Tibial artery (tissue), 4 donors: ENCODE results near the gene ATP1A4.
A peak's percentile ranks its signal among the peaks of the same experiment; 100 is the strongest.
"Not testable (repeated sequence)": the region's sequence is repeated elsewhere in the genome, so short reads cannot be mapped to it uniquely, and the experiment has no call there.

Experiments used
- DNase-seq, 2 donors: peaks; one replicate each; pipeline ENCODE4 v3.0.0-alpha.2; 2019
- H3K27ac ChIP-seq, 2 donors: fragments of 200-600 bp; sonication (generic) in 1 of 2; 1 replicate in 1 of 2; 2 replicates in 1 of 2; pipeline ENCODE4 v1.5.1; 2018 to 2019; ENCODE audit warnings: mild to moderate bottlenecking in 1 of 2
- H3K27me3 ChIP-seq, 2 donors: fragments of 200-600 bp; sonication (generic) in 1 of 2; one replicate each; pipeline versions ENCODE4 v1.5.1 to v1.6.0; 2016 to 2019
- H3K36me3 ChIP-seq, 3 donors: fragments of 200-600 bp; sonication (generic) in 2 of 3; one replicate each; pipeline ENCODE4 v1.5.1; 2016 to 2019; ENCODE audit warnings: mild to moderate bottlenecking in 2 of 3
- H3K4me1 ChIP-seq, 4 donors: fragments of 200-600 bp; sonication (generic) in 2 of 4; 1 replicate in 3 of 4; 2 replicates in 1 of 4; pipeline ENCODE4 v1.5.1; 2016 to 2019
- H3K4me3 ChIP-seq, 2 donors: fragments of 200-600 bp; sonication (generic) in 1 of 2; 1 replicate in 1 of 2; 2 replicates in 1 of 2; pipeline ENCODE4 v1.5.1; 2018 to 2019; ENCODE audit warnings: mild to moderate bottlenecking in 2 of 2
- H3K9me3 ChIP-seq, 3 donors: fragments of 200-600 bp; sonication (generic) in 1 of 3; one replicate each; pipeline ENCODE4 v1.5.1; 2016 to 2019
- intact Hi-C: fragments of 100-400 bp; cut with DNase I; formaldehyde crosslinking; loops from one replicate; pipeline ENCODE4 v1.15.0; 2023; ENCODE audit warnings: low total_unique reads
- TF ChIP-seq, protein P1 (sequence below), 2 experiments: fragments of 200-600 bp in 1 of 2; fragments of 450-650 bp in 1 of 2; IDR thresholded peaks; one replicate each; pipeline ENCODE4 v1.5.1; 2017 to 2019; ENCODE audit warnings: antibody characterized with exemption in 2 of 2, mild to moderate bottlenecking in 1 of 2, moderate library complexity in 1 of 2

The ATP1A4 gene

GRCh38 chr1:160124705-160125478, 26.5 kb upstream of the ATP1A4 start:
- TF ChIP-seq, protein P1, sequence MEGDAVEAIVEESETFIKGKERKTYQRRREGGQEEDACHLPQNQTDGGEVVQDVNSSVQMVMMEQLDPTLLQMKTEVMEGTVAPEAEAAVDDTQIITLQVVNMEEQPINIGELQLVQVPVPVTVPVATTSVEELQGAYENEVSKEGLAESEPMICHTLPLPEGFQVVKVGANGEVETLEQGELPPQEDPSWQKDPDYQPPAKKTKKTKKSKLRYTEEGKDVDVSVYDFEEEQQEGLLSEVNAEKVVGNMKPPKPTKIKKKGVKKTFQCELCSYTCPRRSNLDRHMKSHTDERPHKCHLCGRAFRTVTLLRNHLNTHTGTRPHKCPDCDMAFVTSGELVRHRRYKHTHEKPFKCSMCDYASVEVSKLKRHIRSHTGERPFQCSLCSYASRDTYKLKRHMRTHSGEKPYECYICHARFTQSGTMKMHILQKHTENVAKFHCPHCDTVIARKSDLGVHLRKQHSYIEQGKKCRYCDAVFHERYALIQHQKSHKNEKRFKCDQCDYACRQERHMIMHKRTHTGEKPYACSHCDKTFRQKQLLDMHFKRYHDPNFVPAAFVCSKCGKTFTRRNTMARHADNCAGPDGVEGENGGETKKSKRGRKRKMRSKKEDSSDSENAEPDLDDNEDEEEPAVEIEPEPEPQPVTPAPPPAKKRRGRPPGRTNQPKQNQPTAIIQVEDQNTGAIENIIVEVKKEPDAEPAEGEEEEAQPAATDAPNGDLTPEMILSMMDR (IDR thresholded peaks at IDR 0.05), result no peak
- H3K27ac ChIP-seq, result peak overlapping the region; percentile 33 to 56
- no peaks in the 10 kb centered on the region for H3K9me3 ChIP-seq
- peaks cover 0 to 76% (median 25%) of the 10 kb centered on the region in 4 donors for H3K4me1 ChIP-seq
- peaks cover 69 to 80% (median 78%) of the 10 kb centered on the region in 3 donors for H3K36me3 ChIP-seq
- H3K27me3 ChIP-seq, result no peaks in the 10 kb centered on the region
- intact Hi-C loops, result no loop called here
- H3K4me3 ChIP-seq, result no peak overlapping the region
- DNase-seq, result no peak

GRCh38 chr1:160125746-160126145, 25.7 kb upstream of the ATP1A4 start:
- Histone ChIP-seq H3K4me1 (peaks cover 0 to 77% (median 32%) of the 10 kb centered on the region in 4 donors), H3K27me3 (no peaks in the 10 kb centered on the region), H3K4me3 (no peak overlapping the region), H3K27ac (peak overlapping the region; percentile 33 to 56), H3K36me3 (peaks cover 78 to 86% (median 86%) of the 10 kb centered on the region in 3 donors), H3K9me3 (no peaks in the 10 kb centered on the region)
- TF ChIP-seq, protein P1 (IDR thresholded peaks at IDR 0.05), result no peak
- no peak for DNase-seq
- intact Hi-C loops, result no loop called here

DNA sequence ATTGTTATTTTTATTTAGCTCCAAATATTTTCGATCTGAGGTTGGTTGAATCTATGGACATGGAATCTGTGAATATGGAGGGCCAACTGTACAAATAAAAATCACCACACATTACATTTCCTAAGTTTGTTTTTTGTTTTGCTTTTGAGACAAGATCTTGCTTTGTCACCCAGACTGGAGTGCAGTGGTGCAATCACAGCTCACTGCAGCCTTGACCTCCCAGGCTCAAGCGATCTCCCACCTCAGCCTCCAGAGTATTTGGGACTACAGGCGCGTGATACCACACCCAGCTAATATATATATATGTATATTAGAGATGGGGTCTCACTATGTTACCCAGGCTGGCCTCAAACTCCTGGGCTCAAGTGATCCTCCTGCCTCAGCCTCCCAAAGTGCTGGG, 25.1 kb upstream of the ATP1A4 start:
- H3K4me1 ChIP-seq, result peaks cover 0 to 77% (median 36%) of the 10 kb centered on the region in 4 donors
- peak overlapping the region; percentile 33 to 56 for H3K27ac ChIP-seq
- H3K4me3 ChIP-seq, DNase-seq, intact Hi-C loops, H3K9me3 ChIP-seq, H3K27me3 ChIP-seq: not testable (repeated sequence)
- peaks cover 77 to 86% (median 82%) of the 10 kb centered on the region in 3 donors for H3K36me3 ChIP-seq

DNA sequence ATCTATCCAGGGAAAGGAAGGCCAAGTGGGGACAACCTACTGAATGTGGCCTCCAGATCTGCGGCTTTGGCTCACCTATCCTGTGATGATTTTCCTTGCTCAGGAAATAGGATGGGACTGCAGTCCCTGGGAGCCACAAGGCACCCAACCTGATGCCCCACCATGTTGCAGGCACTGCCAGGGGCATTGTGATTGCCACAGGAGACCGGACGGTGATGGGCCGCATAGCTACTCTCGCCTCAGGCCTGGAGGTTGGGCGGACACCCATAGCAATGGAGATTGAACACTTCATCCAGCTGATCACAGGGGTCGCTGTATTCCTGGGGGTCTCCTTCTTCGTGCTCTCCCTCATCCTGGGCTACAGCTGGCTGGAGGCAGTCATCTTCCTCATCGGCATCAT, 24.0 kb upstream of the ATP1A4 start:
- Histone ChIP-seq H3K27me3 (no peaks in the 10 kb centered on the region), H3K4me1 (peaks cover 0 to 82% (median 43%) of the 10 kb centered on the region in 4 donors), H3K27ac (peak overlapping the region; percentile 74 to 93), H3K9me3 (no peaks in the 10 kb centered on the region), H3K36me3 (peaks cover 70 to 76% (median 73%) of the 10 kb centered on the region in 3 donors), H3K4me3 (no peak overlapping the region)
- intact Hi-C loops, result no loop called here
- no peak for DNase-seq
- TF ChIP-seq, protein P1 (IDR thresholded peaks at IDR 0.05), result no peak

GRCh38 chr1:160127865-160128523, 23.4 kb upstream of the ATP1A4 start:
- Histone ChIP-seq H3K9me3 (no peaks in the 10 kb centered on the region), H3K36me3 (peaks cover 66 to 75% (median 67%) of the 10 kb centered on the region in 3 donors), H3K4me3 (no peak overlapping the region), H3K4me1 (peaks cover 0 to 88% (median 46%) of the 10 kb centered on the region in 4 donors), H3K27me3 (no peaks in the 10 kb centered on the region), H3K27ac (peak overlapping the region; percentile 74 to 93)
- DNase-seq, result no peak
- TF ChIP-seq, protein P1 (IDR thresholded peaks at IDR 0.05), result no peak
- intact Hi-C loops, result no loop called here

DNA sequence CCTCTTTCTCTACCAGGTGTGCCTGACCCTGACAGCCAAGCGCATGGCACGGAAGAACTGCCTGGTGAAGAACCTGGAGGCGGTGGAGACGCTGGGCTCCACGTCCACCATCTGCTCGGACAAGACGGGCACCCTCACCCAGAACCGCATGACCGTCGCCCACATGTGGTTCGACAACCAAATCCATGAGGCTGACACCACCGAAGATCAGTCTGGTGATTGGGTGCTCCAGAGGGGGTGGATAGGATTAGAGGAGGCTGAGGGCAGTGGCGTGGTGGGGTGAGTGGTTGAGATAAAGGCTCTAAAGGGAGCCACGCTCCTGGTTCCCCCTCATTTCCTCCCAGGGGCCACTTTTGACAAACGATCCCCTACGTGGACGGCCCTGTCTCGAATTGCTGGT, 22.8 kb upstream of the ATP1A4 start:
- TF ChIP-seq, protein P1 (IDR thresholded peaks at IDR 0.05), result no peak
- H3K4me1 ChIP-seq, result peaks cover 0 to 86% (median 43%) of the 10 kb centered on the region in 4 donors
- H3K9me3 ChIP-seq, result no peaks in the 10 kb centered on the region
- intact Hi-C loops, result no loop called here
- DNase-seq, result no peak
- peaks cover 62 to 75% (median 62%) of the 10 kb centered on the region in 3 donors for H3K36me3 ChIP-seq
- no peak overlapping the region for H3K4me3 ChIP-seq
- peak overlapping the region; percentile 74 to 93 for H3K27ac ChIP-seq
- no peaks in the 10 kb centered on the region for H3K27me3 ChIP-seq
